Stimulated activated CD8-positive, alpha-beta memory T cell treated with anti-CD3 and anti-CD28 coated beads, Interleukin-4, amount 100 ng/mL, for 48 hours (primary cell): ENCODE data around the gene LPCAT1.
"Not testable (repeated sequence)": the region's sequence is repeated elsewhere in the genome, so short reads cannot be mapped to it uniquely, and the experiment has no call there.

Experiments
- DNase-seq: peaks from one replicate; pipeline ENCODE4 v3.0.0-alpha.2; 2020

Gene LPCAT1

DNA sequence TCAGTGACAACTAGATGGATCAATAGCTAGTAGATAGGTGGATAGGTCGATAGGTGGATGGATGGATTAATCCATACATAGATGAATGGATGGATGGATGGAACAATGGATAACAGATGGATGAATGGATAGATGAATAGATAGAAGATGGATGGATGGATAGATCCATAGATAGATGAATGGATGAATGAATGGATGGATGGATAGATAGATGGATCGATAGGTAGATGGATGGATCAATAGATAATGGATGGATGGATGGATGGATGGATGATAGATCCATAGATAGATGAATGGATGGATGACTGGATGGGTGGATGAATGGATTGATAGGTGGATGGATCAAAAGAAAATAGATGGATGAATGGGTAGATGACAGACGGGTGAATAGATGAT lies 83.7 kb downstream of the LPCAT1 start:
- no peak for DNase-seq

DNA sequence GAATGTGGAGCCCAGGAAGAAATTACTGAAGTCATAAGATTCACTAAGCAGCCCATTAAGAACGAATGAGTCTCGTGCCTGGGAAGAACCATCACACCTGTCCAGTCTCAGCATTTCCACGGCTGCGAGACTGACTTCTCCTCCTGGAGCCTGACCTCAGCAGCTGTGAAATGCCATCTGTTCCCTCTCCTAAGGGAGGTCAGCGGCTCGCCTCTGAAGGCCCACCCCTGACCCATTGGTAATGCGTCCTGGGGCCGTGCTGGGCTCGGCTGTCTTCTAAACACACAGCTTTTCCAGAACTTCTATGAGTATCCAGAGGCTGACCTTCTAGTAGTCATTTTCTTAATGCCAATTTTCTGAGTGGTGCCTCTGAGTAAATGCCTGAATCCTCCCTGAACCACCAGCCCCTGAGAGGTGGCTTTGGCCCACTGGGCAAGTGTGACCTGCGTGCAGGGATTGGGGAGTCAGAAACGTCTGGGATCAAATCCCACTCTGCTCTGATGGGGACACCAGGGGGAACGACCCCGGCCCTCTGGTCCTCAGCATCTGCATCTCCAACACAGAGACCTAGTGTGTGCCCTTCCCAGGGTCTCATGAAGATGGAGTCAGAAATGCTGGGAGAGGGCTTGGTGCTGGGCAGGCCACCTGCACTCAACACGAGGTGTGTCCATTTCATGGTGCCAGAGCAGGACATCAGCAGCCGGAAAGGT lies 84.2 kb downstream of the LPCAT1 start:
- DNase-seq: no peak

DNA sequence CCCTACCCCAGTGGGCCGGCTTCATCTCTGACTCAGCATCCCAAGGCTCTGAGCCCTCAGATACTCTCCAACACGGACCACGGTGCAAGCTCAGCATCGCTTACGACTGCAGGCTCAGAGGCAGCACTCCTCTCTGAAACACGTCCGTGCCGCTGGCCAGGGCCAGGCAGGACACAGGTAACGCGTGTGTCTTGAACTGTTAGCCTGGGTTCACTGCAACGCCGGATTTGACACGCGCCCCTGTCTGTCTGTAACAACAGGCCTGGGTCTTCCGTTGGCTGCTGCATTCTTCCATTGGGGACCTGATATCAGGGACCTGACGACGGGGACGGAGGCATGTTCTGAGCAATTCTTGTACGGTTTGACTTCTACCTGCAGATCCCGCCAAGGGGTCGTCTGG lies 84.9 kb downstream of the LPCAT1 start:
- DNase-seq: no peak

DNA sequence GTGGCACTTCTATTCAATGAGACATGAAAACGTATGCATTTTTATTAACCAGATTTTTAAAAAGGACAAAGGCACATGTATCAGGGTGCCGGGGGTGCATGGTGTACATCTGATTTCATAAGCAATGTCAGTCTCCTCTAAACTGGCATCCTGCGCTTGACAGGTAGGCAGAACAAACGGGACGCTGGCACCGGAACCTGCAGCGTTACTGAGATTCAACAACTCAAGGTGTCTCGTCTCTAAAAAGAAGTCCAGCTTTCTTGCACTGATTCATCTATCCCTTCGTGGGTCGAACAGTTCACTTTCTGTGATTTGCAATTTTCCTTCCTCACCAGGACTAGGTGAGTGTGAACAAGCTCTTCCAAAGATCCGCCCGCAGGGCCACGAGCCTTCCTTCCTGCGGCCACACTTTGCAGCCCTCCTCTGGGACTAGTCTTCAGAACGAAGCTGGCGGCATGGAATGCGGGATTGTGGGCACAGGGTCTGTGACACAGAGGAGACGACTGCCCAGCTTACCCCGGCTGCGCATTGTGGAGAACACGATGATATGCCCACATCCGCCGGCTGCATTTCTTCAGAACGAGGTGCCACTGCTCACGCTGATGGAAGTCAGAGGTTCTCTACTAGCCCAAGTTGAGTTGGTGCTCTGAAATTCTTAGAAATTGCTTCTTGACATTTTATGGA lies 85.7 kb downstream of the LPCAT1 start:
- DNase-seq: no peak

- no peak for DNase-seq
Observed at GRCh38 chr5:1437226-1437829, 86.4 kb downstream of the LPCAT1 start.

DNA sequence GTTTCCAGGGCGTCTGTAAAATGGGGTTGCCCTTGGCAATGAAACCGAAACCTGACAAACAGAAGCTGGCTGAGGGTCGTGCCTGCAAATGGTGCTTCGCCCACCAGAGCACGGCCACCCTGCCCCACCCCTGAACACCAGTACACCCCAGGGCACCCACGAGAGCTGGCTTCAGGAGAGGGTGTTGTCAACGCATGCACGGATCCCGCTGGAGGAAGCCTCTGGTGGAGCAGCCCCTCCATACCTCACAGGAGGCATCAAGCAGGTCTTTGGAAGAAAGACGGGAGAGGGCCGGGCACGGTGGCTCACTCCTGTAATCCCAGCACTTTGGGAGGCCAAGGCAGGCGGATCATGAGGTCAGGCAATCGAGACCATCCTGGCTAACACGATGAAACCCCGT lies 87.1 kb downstream of the LPCAT1 start:
- no peak for DNase-seq

GRCh38 chr5:1436036-1436435 lies 87.7 kb downstream of the LPCAT1 start:
- no peak for DNase-seq

- no peak for DNase-seq
Observed at GRCh38 chr5:1435369-1435768, 88.4 kb downstream of the LPCAT1 start.

DNA sequence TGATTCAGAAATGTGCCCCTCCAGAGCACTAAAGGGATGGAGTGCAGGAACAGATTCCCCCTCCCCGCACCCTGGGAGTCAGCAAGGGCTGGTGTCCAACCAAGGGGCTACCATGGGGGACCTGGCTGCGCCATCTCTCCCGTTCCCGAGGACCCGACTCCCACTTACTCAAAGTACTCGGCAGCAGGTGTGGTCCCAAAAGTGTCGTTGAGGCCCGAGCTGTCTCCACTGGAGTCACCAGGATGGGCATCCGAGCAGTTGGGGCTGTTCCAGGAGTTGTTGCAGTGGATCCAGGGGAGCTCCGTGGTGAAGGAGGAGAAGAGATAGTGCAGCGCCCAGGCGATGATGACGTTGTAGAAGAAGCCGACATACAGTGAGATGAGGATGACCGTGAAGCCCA lies 91.5 kb downstream of the LPCAT1 start:
- no peak for DNase-seq

GRCh38 chr5:1431896-1432295 lies 91.9 kb downstream of the LPCAT1 start:
- DNase-seq: no peak

GRCh38 chr5:1431021-1431811 lies 92.5 kb downstream of the LPCAT1 start:
- DNase-seq: no peak

GRCh38 chr5:1430121-1430795 lies 93.5 kb downstream of the LPCAT1 start:
- no peak for DNase-seq

DNA sequence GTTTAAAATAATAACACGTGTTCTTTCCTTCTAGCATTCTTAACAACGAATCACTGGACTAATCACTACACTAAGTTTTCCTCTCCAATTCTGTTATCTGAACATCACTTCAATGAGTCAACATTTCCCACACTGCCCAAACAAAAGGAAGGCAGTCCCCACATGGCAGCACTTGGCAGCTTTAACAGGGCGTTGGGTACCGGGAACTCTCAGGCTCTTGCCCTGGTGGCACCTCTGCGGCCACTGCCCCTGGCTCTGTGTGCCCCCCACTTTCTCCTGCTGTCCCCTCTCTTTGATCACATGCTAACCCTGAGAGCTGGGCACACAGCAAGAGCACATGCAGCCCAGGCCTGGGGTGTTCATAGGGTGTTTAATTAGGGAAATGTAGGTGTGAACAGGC lies 94.3 kb downstream of the LPCAT1 start:
- no peak for DNase-seq

- no peak for DNase-seq
Observed at GRCh38 chr5:1429066-1429465, 94.7 kb downstream of the LPCAT1 start.

GRCh38 chr5:1428107-1428506 lies 95.7 kb downstream of the LPCAT1 start:
- no peak for DNase-seq

DNA sequence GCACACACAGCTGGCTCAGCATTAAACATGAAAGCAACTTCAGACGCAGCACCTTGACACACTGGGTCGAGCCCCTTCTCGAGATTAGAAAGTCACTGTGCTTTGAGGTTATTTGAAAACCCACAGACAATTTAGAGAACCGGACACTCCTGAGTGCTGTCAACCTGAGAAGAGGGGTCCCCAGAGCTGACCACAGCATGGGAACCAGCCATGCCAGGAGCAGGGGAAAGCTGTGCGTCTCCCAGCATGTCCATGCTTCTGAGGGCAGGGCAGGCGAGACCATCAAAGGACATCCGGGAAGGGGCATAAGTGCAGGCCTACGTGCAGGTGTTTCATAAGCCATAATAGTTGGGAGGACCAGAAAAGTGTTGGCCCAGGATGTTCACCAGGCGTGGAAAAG lies 99.0 kb downstream of the LPCAT1 start:
- DNase-seq: no peak

- DNase-seq: no peak
Observed at GRCh38 chr5:1423901-1424603, 99.7 kb downstream of the LPCAT1 start.

- not testable (repeated sequence) for DNase-seq
Observed at GRCh38 chr5:1422522-1422921, 101.2 kb downstream of the LPCAT1 start.

- no peak for DNase-seq
Observed at GRCh38 chr5:1421521-1422341, 102.0 kb downstream of the LPCAT1 start.

GRCh38 chr5:1420211-1421195 lies 103.3 kb downstream of the LPCAT1 start:
- DNase-seq: no peak
